Measurements from ENCODE around the gene AMN1.

- no peak for TF ChIP-seq ATF2 (tag by site-specific recombination; IDR thresholded peaks at IDR 0.05; ENCODE audit: low read depth)
- TF ChIP-seq ZNF24 (tag by site-specific recombination; IDR thresholded peaks at IDR 0.05): peak; percentile 19; the same call in 1 of the 2 replicates
- TF ChIP-seq ZNF521 (tag by site-specific recombination; IDR thresholded peaks at IDR 0.05): no peak
- TF ChIP-seq ZFP37 (tag by site-specific recombination; IDR thresholded peaks at IDR 0.05): no peak; the same call in 1 of the 2 replicates
- no peak for TF ChIP-seq ZNF23 (tag by site-specific recombination; IDR thresholded peaks at IDR 0.05; ENCODE audit: borderline replicate concordance)
- no peak for TF ChIP-seq HOXA7 (CRISPR knock-in tag; IDR thresholded peaks at IDR 0.05; ENCODE audit: borderline replicate concordance)
- TF ChIP-seq CTCF (tag by site-specific recombination; IDR thresholded peaks at IDR 0.05): no peak
- TF ChIP-seq EGR2 (tag by site-specific recombination; IDR thresholded peaks at IDR 0.05; ENCODE audit: low read depth): no peak
- no peak for TF ChIP-seq ZNF112 (tag by site-specific recombination; IDR thresholded peaks at IDR 0.05)
Measured at GRCh38 chr12:31732926-31733548, 4.2 kb upstream of the AMN1 start.
